GM18505 (cell line): Measurements from ENCODE around the gene DLK1.

Experiments
- ATAC-seq: cut with Tn5 transposase; IDR thresholded peaks from one replicate; pipeline ENCODE4 v1.9.1; 2021; ENCODE audit not compliant: unreplicated experiment
- POLR2A ChIP-seq: IDR thresholded peaks from 4 replicates; pipeline ENCODE4 v1.6.1; 2011; ENCODE audit warnings: borderline replicate concordance; ENCODE audit not compliant: insufficient read depth, insufficient read length; ENCODE audit errors: extremely low read depth

DLK1 gene

GRCh38 chr14:100726550-100727085, at the start of gene DLK1:
Gene DLK1, plus strand, starts transcription at chr14:100726892. Its CDS starts 177 bp downstream, at chr14:100727069.
- no peak for ATAC-seq
- no peak for TF ChIP-seq POLR2A

GRCh38 chr14:100677152-100677551, 49.5 kb upstream of the DLK1 start:
- no peak for TF ChIP-seq POLR2A
- no peak for ATAC-seq

- no peak for ATAC-seq
- TF ChIP-seq POLR2A = no peak
These were observed 48.9 kb upstream of the DLK1 start for GRCh38 chr14:100677554-100678468.

GRCh38 chr14:100678469-100678828, 48.2 kb upstream of the DLK1 start:
- ATAC-seq = no peak

GRCh38 chr14:100679153-100679552, 47.5 kb upstream of the DLK1 start:
- no peak for ATAC-seq
- no peak for TF ChIP-seq POLR2A

More at GRCh38 chr14:100678469-100678828, 48.2 kb upstream of the DLK1 start:
- no peak for TF ChIP-seq POLR2A

GRCh38 chr14:100679707-100680438, 46.8 kb upstream of the DLK1 start:
- no peak for ATAC-seq
- TF ChIP-seq POLR2A = no peak

- ATAC-seq = no peak
- no peak for TF ChIP-seq POLR2A
These were observed 46.1 kb upstream of the DLK1 start for GRCh38 chr14:100680439-100681051.

- no peak for TF ChIP-seq POLR2A
- no peak for ATAC-seq
These were observed 45.6 kb upstream of the DLK1 start for GRCh38 chr14:100681111-100681510.

GRCh38 chr14:100682749-100683148, 43.9 kb upstream of the DLK1 start:
- no peak for ATAC-seq
- no peak for TF ChIP-seq POLR2A

GRCh38 chr14:100683578-100683977, 43.1 kb upstream of the DLK1 start:
- ATAC-seq = no peak
- no peak for TF ChIP-seq POLR2A

GRCh38 chr14:100684154-100684553, 42.5 kb upstream of the DLK1 start:
- ATAC-seq = no peak
- no peak for TF ChIP-seq POLR2A

- ATAC-seq = no peak
- TF ChIP-seq POLR2A = no peak
These were observed 41.7 kb upstream of the DLK1 start for GRCh38 chr14:100684961-100685360.

- no peak for ATAC-seq
- TF ChIP-seq POLR2A = no peak
These were observed 39.8 kb upstream of the DLK1 start for GRCh38 chr14:100686858-100687257.
